SK-N-SH (cell line): ENCODE results near the gene SPATA31C1. TPM values are rescaled to one million over a fixed set of nuclear protein-coding genes. Genes with fewer than 3 reads are reported as not detected.
A peak's percentile ranks its signal among the peaks of the same experiment; 100 is the strongest.

Experiments used
- CTCF ChIA-PET: fragments of 300-600, 350-600 bp; formaldehyde crosslinking; extraction: SDS; loops from one replicate; lab custom pipeline; 2021; lab: Yijun Ruan, JAX
- POLR2A ChIA-PET: fragments of 350-600 bp; sonication (Branson Sonifier 250); formaldehyde crosslinking; extraction: SDS; loops from one replicate; lab custom pipeline; 2020; ENCODE audit warnings: antibody characterized with exemption, inconsistent platforms; lab: Yijun Ruan, JAX
- DNase-seq: peaks from one replicate; pipeline ENCODE4 v3.0.0; 2012
- H2AFZ ChIP-seq: fragments of 200-600 bp; sonication (generic); 2 replicates; pipeline ENCODE4 v1.8.1; 2016; ENCODE audit warnings: antibody characterized with exemption, mild to moderate bottlenecking, low read depth
- H3F3A ChIP-seq: fragments of 200-600 bp; sonication (generic); replicated peaks from 2 replicates; pipeline ENCODE3; 2016; ENCODE audit warnings: antibody characterized with exemption, mild to moderate bottlenecking; ENCODE audit not compliant: insufficient read depth
- H3K27ac ChIP-seq, 2 experiments: fragments of 200-500 bp in 1 of 2; fragments of 200-600 bp in 1 of 2; sonication (Bioruptor generic) in 1 of 2; sonication (generic), shearing (Covaris generic) in 1 of 2; 2 replicates each; pipeline versions ENCODE4 v1.5.1 to v1.6.1; 2014 to 2016; ENCODE audit warnings: low read depth in 2 of 2, inconsistent platforms in 1 of 2, low read length in 1 of 2, mild to moderate bottlenecking in 1 of 2, mixed read lengths in 1 of 2
- H3K27me3 ChIP-seq: fragments of 200-600 bp; sonication (generic), shearing (Covaris generic); 2 replicates; pipeline ENCODE4 v1.6.1; 2016; ENCODE audit warnings: mixed run types; ENCODE audit not compliant: insufficient read depth
- H3K36me3 ChIP-seq, 2 experiments: fragments of 200-500 bp in 1 of 2; fragments of 200-600 bp in 1 of 2; sonication (Bioruptor generic) in 1 of 2; sonication (generic) in 1 of 2; replicated peaks in 1 of 2; 2 replicates each; pipeline versions ENCODE3 to v1.5.1; 2014 to 2016; ENCODE audit warnings: low read length in 1 of 2, mild to moderate bottlenecking in 1 of 2; ENCODE audit not compliant: insufficient read depth in 2 of 2, control insufficient read depth in 1 of 2
- H3K4me1 ChIP-seq, 2 experiments: fragments of 200-500 bp in 1 of 2; fragments of 200-600 bp in 1 of 2; sonication (Bioruptor generic) in 1 of 2; sonication (generic), shearing (Covaris generic) in 1 of 2; 2 replicates each; pipeline versions ENCODE4 v1.5.1 to v1.6.1; 2014 to 2016; ENCODE audit warnings: low read depth in 1 of 2, low read length in 1 of 2, mixed run types in 1 of 2; ENCODE audit not compliant: insufficient read depth in 2 of 2, control insufficient read depth in 1 of 2
- H3K4me2 ChIP-seq: fragments of 200-600 bp; sonication (generic), shearing (Covaris generic); 2 replicates; pipeline ENCODE4 v1.6.1; 2017; ENCODE audit warnings: mixed run types
- H3K4me3 ChIP-seq, 2 experiments: fragments of 200-500 bp in 1 of 2; fragments of 200-600 bp in 1 of 2; sonication (Bioruptor generic) in 1 of 2; sonication (generic), shearing (Covaris generic) in 1 of 2; 2 replicates each; pipeline versions ENCODE4 v1.5.1 to v1.8.1; 2014 to 2016; ENCODE audit warnings: low read depth in 2 of 2, inconsistent platforms in 1 of 2, low read length in 1 of 2, mild to moderate bottlenecking in 1 of 2, mixed read lengths in 1 of 2, moderate library complexity in 1 of 2
- H3K79me2 ChIP-seq: fragments of 200-600 bp; sonication (generic); 2 replicates; pipeline ENCODE4 v1.8.1; 2017; ENCODE audit warnings: mild to moderate bottlenecking; ENCODE audit not compliant: insufficient read depth
- H3K9ac ChIP-seq: fragments of 200-600 bp; sonication (generic); 2 replicates; pipeline ENCODE4 v1.6.1; 2017; ENCODE audit warnings: mixed run types
- H3K9me2 ChIP-seq: fragments of 200-600 bp; sonication (generic); 2 replicates; pipeline ENCODE4 v1.6.1; 2017; ENCODE audit warnings: mixed run types
- H3K9me3 ChIP-seq: fragments of 200-600 bp; sonication (generic); 2 replicates; pipeline ENCODE4 v1.6.1; 2017; ENCODE audit warnings: mixed run types, mild to moderate bottlenecking, moderate library complexity
- H4K20me1 ChIP-seq: fragments of 200-600 bp; sonication (generic); 2 replicates; pipeline ENCODE4 v1.6.1; 2017; ENCODE audit warnings: mild to moderate bottlenecking, mixed run types; ENCODE audit not compliant: insufficient read depth
- EZH2phosphoT487 ChIP-seq: fragments of 200-600 bp; sonication (generic); IDR thresholded peaks from 2 replicates; pipeline ENCODE4 v1.6.1; 2017; ENCODE audit warnings: low read depth, mixed run types, mild to moderate bottlenecking, antibody characterized with exemption, moderate library complexity, borderline replicate concordance
- FOSL2 ChIP-seq: IDR thresholded peaks from 2 replicates; pipeline ENCODE4 v1.4.0; 2012; ENCODE audit warnings: low read depth, mild to moderate bottlenecking, moderate library complexity, borderline replicate concordance
- FOXJ3 ChIP-seq: sonication (generic); formaldehyde crosslinking; IDR thresholded peaks from 2 replicates; pipeline ENCODE4 v1.5.1; 2020; ENCODE audit warnings: mild to moderate bottlenecking, missing genetic modification reagents
- FOXM1 ChIP-seq: IDR thresholded peaks from 2 replicates; pipeline ENCODE4 v1.4.0; 2012; ENCODE audit warnings: low read depth, mild to moderate bottlenecking
- GABPA ChIP-seq: IDR thresholded peaks from 2 replicates; pipeline ENCODE4 v1.4.0; 2012; ENCODE audit warnings: low read depth, mild to moderate bottlenecking
- JUND ChIP-seq: IDR thresholded peaks from 2 replicates; pipeline ENCODE4 v1.4.0; 2012
- NFIC ChIP-seq: IDR thresholded peaks from 2 replicates; pipeline ENCODE4 v1.4.0; 2012; ENCODE audit warnings: borderline replicate concordance
- NRF1 ChIP-seq: IDR thresholded peaks from 2 replicates; pipeline ENCODE4 v1.6.1; 2012; ENCODE audit warnings: low read depth, mild to moderate bottlenecking, low read length
- RCOR1 ChIP-seq: fragments of 150-350 bp; IDR thresholded peaks from 2 replicates; pipeline ENCODE4 v1.6.1; 2017; ENCODE audit warnings: antibody characterized with exemption, low read length
- RXRA ChIP-seq: IDR thresholded peaks from 2 replicates; pipeline ENCODE4 v1.4.0; 2012; ENCODE audit warnings: low read depth, mild to moderate bottlenecking, borderline replicate concordance
- SIN3A ChIP-seq: IDR thresholded peaks from 2 replicates; pipeline ENCODE4 v1.6.1; 2012; ENCODE audit warnings: low read depth, mild to moderate bottlenecking, low read length, moderate library complexity, borderline replicate concordance
- TEAD4 ChIP-seq: IDR thresholded peaks from 2 replicates; pipeline ENCODE4 v1.4.0; 2012; ENCODE audit warnings: mild to moderate bottlenecking, borderline replicate concordance; ENCODE audit not compliant: insufficient read depth
- USF1 ChIP-seq: IDR thresholded peaks from 2 replicates; pipeline ENCODE4 v1.4.0; 2012; ENCODE audit warnings: low read depth, borderline replicate concordance
- YY1 ChIP-seq: IDR thresholded peaks from 2 replicates; pipeline ENCODE4 v1.4.0; 2012; ENCODE audit warnings: low read depth, mild to moderate bottlenecking
- WGBS: methylation state at CpG from one replicate; pipeline ENCODE4 v1.1.6; 2017; ENCODE audit warnings: low lambda C conversion rate; 5-methylcytosine and 5-hydroxymethylcytosine counted together
- polyA plus RNA-seq, 3 experiments: library from polyadenylated mRNA; depleted of rRNA; stranded (reverse); fragments of >200 nt; gene quantifications; 2 replicates each; pipeline ENCODE4 v1.2.3, GENCODE V29; 2012
- TF ChIP-seq, protein P1 (sequence below): fragments of 150-350 bp; IDR thresholded peaks from 2 replicates; pipeline ENCODE4 v1.6.1; 2017; ENCODE audit warnings: antibody characterized with exemption, low read length, low read depth, borderline replicate concordance
- TF ChIP-seq, protein P2 (sequence below): fragments of 150-350 bp; IDR thresholded peaks from 2 replicates; pipeline ENCODE4 v1.6.1; 2016; ENCODE audit warnings: mild to moderate bottlenecking, low read depth, low read length
- TF ChIP-seq, protein P3 (sequence below): IDR thresholded peaks from 2 replicates; pipeline ENCODE4 v1.6.1; 2012; ENCODE audit warnings: mild to moderate bottlenecking, low read depth, low read length, moderate library complexity
- TF ChIP-seq, protein P4 (sequence below): IDR thresholded peaks from 2 replicates; pipeline ENCODE4 v1.4.0; 2012; ENCODE audit warnings: low read depth, borderline replicate concordance

The SPATA31C1 gene
- polyA plus RNA-seq, 1 of the 3 experiments (the other 2 are of a cell fraction) = not detected

GRCh38 chr9:87883990-87884389 lies 33.8 kb upstream of the SPATA31C1 start:
- Histone ChIP-seq H4K20me1 (no peaks in the 10 kb centered on the region), H3K9ac (no peak overlapping the region), H2AFZ (no peak overlapping the region), H3K9me3 (no peaks in the 10 kb centered on the region), H3F3A (no peaks in the 10 kb centered on the region), H3K27ac (no peak overlapping the region), H3K4me1 (peaks cover 0 to 2% of the 10 kb centered on the region in 2 experiments; a peak in 1 of 4 replicates), H3K36me3 (no peaks in the 10 kb centered on the region), H3K9me2 (no peaks in the 10 kb centered on the region), H3K4me2 (no peak overlapping the region), H3K4me3 (no peak overlapping the region), H3K79me2 (no peaks in the 10 kb centered on the region)
- peak; percentile 46 for DNase-seq
- ChIA-PET CTCF (interaction anchor here (0.8 to 1.5 kb wide), 4 partner anchors 9 to 16 kb away, joined by 3 to 4 read pairs (median 3); no protein-coding TSS in a partner anchor), POLR2A (no interaction called here)
- WGBS = 69% methylated on average over 8 of the region's 8 CpGs
- TF ChIP-seq JUND (no peak), RXRA (no peak), TEAD4 (no peak), RCOR1 (no peak), USF1 (no peak), FOXM1 (no peak), NFIC (no peak), FOSL2 (no peak), YY1 (no peak), GABPA (no peak)
- TF ChIP-seq, protein P1, sequence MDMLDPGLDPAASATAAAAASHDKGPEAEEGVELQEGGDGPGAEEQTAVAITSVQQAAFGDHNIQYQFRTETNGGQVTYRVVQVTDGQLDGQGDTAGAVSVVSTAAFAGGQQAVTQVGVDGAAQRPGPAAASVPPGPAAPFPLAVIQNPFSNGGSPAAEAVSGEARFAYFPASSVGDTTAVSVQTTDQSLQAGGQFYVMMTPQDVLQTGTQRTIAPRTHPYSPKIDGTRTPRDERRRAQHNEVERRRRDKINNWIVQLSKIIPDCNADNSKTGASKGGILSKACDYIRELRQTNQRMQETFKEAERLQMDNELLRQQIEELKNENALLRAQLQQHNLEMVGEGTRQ = no peak
- TF ChIP-seq, protein P2, sequence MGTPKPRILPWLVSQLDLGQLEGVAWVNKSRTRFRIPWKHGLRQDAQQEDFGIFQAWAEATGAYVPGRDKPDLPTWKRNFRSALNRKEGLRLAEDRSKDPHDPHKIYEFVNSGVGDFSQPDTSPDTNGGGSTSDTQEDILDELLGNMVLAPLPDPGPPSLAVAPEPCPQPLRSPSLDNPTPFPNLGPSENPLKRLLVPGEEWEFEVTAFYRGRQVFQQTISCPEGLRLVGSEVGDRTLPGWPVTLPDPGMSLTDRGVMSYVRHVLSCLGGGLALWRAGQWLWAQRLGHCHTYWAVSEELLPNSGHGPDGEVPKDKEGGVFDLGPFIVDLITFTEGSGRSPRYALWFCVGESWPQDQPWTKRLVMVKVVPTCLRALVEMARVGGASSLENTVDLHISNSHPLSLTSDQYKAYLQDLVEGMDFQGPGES = no peak
- TF ChIP-seq, all 33 proteins: peak for 0
- no peaks in the 10 kb centered on the region for H3K27me3 ChIP-seq

- CTCF ChIA-PET = interaction anchor here (0.8 to 1.5 kb wide), 3 partner anchors 9 to 11 kb away, joined by 3 to 4 read pairs (median 3); no protein-coding TSS in a partner anchor
- no peaks in the 10 kb centered on the region for H3K36me3 ChIP-seq
- H4K20me1 ChIP-seq = no peaks in the 10 kb centered on the region
- 50% methylated on average over 7 of the region's 17 CpGs for WGBS
- DNase-seq = no peak
- POLR2A ChIA-PET = no interaction called here
- no peak overlapping the region for H2AFZ ChIP-seq
- no peak overlapping the region for H3K27ac ChIP-seq
- H3K4me2 ChIP-seq = no peak overlapping the region
- no peaks in the 10 kb centered on the region for H3K79me2 ChIP-seq
- no peaks in the 10 kb centered on the region for H3F3A ChIP-seq
- H3K9ac ChIP-seq = no peak overlapping the region
- no peaks in the 10 kb centered on the region for H3K9me3 ChIP-seq
- no peaks in the 10 kb centered on the region for H3K9me2 ChIP-seq
- peaks cover 0 to 2% of the 10 kb centered on the region in 2 experiments; a peak in 1 of 4 replicates for H3K4me1 ChIP-seq
- no peaks in the 10 kb centered on the region for H3K27me3 ChIP-seq
- no peak overlapping the region for H3K4me3 ChIP-seq
- TF ChIP-seq TEAD4 (no peak), FOXJ3 (no peak), SIN3A (no peak), EZH2phosphoT487 (no peak), NRF1 (no peak)
- TF ChIP-seq, protein P3, sequence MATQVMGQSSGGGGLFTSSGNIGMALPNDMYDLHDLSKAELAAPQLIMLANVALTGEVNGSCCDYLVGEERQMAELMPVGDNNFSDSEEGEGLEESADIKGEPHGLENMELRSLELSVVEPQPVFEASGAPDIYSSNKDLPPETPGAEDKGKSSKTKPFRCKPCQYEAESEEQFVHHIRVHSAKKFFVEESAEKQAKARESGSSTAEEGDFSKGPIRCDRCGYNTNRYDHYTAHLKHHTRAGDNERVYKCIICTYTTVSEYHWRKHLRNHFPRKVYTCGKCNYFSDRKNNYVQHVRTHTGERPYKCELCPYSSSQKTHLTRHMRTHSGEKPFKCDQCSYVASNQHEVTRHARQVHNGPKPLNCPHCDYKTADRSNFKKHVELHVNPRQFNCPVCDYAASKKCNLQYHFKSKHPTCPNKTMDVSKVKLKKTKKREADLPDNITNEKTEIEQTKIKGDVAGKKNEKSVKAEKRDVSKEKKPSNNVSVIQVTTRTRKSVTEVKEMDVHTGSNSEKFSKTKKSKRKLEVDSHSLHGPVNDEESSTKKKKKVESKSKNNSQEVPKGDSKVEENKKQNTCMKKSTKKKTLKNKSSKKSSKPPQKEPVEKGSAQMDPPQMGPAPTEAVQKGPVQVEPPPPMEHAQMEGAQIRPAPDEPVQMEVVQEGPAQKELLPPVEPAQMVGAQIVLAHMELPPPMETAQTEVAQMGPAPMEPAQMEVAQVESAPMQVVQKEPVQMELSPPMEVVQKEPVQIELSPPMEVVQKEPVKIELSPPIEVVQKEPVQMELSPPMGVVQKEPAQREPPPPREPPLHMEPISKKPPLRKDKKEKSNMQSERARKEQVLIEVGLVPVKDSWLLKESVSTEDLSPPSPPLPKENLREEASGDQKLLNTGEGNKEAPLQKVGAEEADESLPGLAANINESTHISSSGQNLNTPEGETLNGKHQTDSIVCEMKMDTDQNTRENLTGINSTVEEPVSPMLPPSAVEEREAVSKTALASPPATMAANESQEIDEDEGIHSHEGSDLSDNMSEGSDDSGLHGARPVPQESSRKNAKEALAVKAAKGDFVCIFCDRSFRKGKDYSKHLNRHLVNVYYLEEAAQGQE = no peak
- TF ChIP-seq, protein P4, sequence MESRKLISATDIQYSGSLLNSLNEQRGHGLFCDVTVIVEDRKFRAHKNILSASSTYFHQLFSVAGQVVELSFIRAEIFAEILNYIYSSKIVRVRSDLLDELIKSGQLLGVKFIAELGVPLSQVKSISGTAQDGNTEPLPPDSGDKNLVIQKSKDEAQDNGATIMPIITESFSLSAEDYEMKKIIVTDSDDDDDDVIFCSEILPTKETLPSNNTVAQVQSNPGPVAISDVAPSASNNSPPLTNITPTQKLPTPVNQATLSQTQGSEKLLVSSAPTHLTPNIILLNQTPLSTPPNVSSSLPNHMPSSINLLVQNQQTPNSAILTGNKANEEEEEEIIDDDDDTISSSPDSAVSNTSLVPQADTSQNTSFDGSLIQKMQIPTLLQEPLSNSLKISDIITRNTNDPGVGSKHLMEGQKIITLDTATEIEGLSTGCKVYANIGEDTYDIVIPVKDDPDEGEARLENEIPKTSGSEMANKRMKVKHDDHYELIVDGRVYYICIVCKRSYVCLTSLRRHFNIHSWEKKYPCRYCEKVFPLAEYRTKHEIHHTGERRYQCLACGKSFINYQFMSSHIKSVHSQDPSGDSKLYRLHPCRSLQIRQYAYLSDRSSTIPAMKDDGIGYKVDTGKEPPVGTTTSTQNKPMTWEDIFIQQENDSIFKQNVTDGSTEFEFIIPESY = no peak
Observed at GRCh38 chr9:87884578-87885459, 32.9 kb upstream of the SPATA31C1 start.
